K562 (cell line): ENCODE results near the gene SKA3. TPM values are rescaled to one million over a fixed set of nuclear protein-coding genes. Genes with fewer than 3 reads are reported as not detected.

Source experiments
- CC2D1A ChIP-seq: fragments of 450-650 bp; IDR thresholded peaks from 2 replicates; pipeline ENCODE4 v1.6.1; 2017; ENCODE audit warnings: mild to moderate bottlenecking
- CEBPB ChIP-seq: fragments of 450-650 bp; IDR thresholded peaks from 2 replicates; pipeline ENCODE4 v1.6.1; 2016; ENCODE audit warnings: missing genetic modification characterization, missing compliant biosample characterization
- CGGBP1 ChIP-seq: fragments of 250-450 bp; sonication (Bioruptor Pico); IDR thresholded peaks from 2 replicates; pipeline ENCODE4 v1.9.0; 2021; ENCODE audit warnings: mild to moderate bottlenecking
- CHAMP1 ChIP-seq: fragments of 450-650 bp; IDR thresholded peaks from 2 replicates; pipeline ENCODE4 v1.6.1; 2016; ENCODE audit warnings: mild to moderate bottlenecking
- DNMT1 ChIP-seq: fragments of 450-650 bp; IDR thresholded peaks from 2 replicates; pipeline ENCODE4 v1.6.1; 2016; ENCODE audit warnings: antibody characterized with exemption, mild to moderate bottlenecking
- E2F3 ChIP-seq: fragments of 250-450 bp; sonication (Bioruptor Pico); IDR thresholded peaks from 2 replicates; pipeline ENCODE4 v1.4.0; 2020; ENCODE audit warnings: mild to moderate bottlenecking
- HLTF ChIP-seq: fragments of 450-650 bp; IDR thresholded peaks from 2 replicates; pipeline ENCODE4 v1.6.1; 2016
- POU5F1 ChIP-seq: fragments of 150-350 bp; IDR thresholded peaks from 2 replicates; pipeline ENCODE4 v1.6.1; 2014; ENCODE audit warnings: borderline replicate concordance, low read length, low read depth, mild to moderate bottlenecking; ENCODE audit not compliant: partially characterized antibody
- RAD51 ChIP-seq: fragments of 450-650 bp; IDR thresholded peaks from 2 replicates; pipeline ENCODE4 v1.7.1; 2016; ENCODE audit warnings: low read depth, mild to moderate bottlenecking, borderline replicate concordance
- SIN3A ChIP-seq, 2 experiments: fragments of 150-350 bp in 1 of 2; IDR thresholded peaks; 2 replicates each; pipeline ENCODE4 v1.6.1; 2011 to 2016; ENCODE audit warnings: borderline replicate concordance in 2 of 2, low read depth in 2 of 2, low read length in 2 of 2, mild to moderate bottlenecking in 2 of 2, moderate library complexity in 2 of 2; ENCODE audit not compliant: control insufficient read depth in 1 of 2
- SOX6 ChIP-seq: fragments of 450-650 bp; IDR thresholded peaks from 2 replicates; pipeline ENCODE4 v1.6.1; 2014; ENCODE audit warnings: mild to moderate bottlenecking
- ZBTB17 ChIP-seq: fragments of 450-650 bp; formaldehyde crosslinking; IDR thresholded peaks from 2 replicates; pipeline ENCODE4 v1.4.0; 2020; ENCODE audit warnings: mild to moderate bottlenecking
- ZBTB2 ChIP-seq: fragments of 450-650 bp; IDR thresholded peaks from 2 replicates; pipeline ENCODE4 v1.6.1; 2016; ENCODE audit warnings: antibody characterized with exemption
- ZBTB43 ChIP-seq: sonication (generic); formaldehyde crosslinking; IDR thresholded peaks from 2 replicates; pipeline ENCODE4 v1.8.0; 2023; ENCODE audit warnings: mild to moderate bottlenecking, missing genetic modification reagents
- ZEB2 ChIP-seq: fragments of 450-650 bp; IDR thresholded peaks from 2 replicates; pipeline ENCODE4 v1.6.1; 2016
- ZNF140 ChIP-seq: fragments of 250-450 bp; sonication (Bioruptor Pico); IDR thresholded peaks from 2 replicates; pipeline ENCODE4 v1.8.0; 2021; ENCODE audit warnings: moderate library complexity, mild to moderate bottlenecking, inconsistent platforms
- ZNF143 ChIP-seq: sonication (generic); formaldehyde crosslinking; IDR thresholded peaks from 2 replicates; pipeline ENCODE4 v1.9.0; 2022; ENCODE audit warnings: mild to moderate bottlenecking, missing genetic modification reagents
- ZNF175 ChIP-seq: fragments of 200-800 bp; sonication (Bioruptor generic); IDR thresholded peaks from 2 replicates; pipeline ENCODE4 v1.6.1; 2016; ENCODE audit warnings: low read depth, mild to moderate bottlenecking, missing genetic modification characterization, missing compliant biosample characterization
- ZNF239 ChIP-seq: fragments of 250-450 bp; sonication (Bioruptor Pico); IDR thresholded peaks from 2 replicates; pipeline ENCODE4 v1.4.0; 2020; ENCODE audit warnings: mild to moderate bottlenecking
- ZNF592 ChIP-seq: fragments of 450-650 bp; IDR thresholded peaks from 2 replicates; pipeline ENCODE4 v1.6.1; 2017; ENCODE audit warnings: antibody characterized with exemption, mild to moderate bottlenecking
- polyA plus RNA-seq, 8 experiments: library from polyadenylated mRNA; depleted of rRNA in 4 of 8; stranded (reverse) in 5 of 8; unstranded in 3 of 8; fragments of >200 nt; fragmentation: Nextera tagmentation in 2 of 8; fragmentation: Illumina TruSeq in 1 of 8; extraction: Ambion mirVana in 2 of 8; extraction: Trizol in 1 of 8; gene quantifications; 2 replicates each; pipeline versions ENCODE4 v1.2.1 to v1.2.3, GENCODE V29; 2011 to 2014; ENCODE audit warnings: inconsistent platforms in 1 of 8, missing spikeins in 1 of 8
- total RNA-seq, 7 experiments: library from RNA; depleted of rRNA in 6 of 7; stranded (reverse); fragments of >200 nt in 6 of 7; fragmentation: Illumina TruSeq in 2 of 7; extraction: Trizol in 2 of 7; gene quantifications; 2 replicates each; pipeline versions ENCODE4 v1.2.1 to v1.2.3, GENCODE V29; 2011 to 2021; ENCODE audit warnings: low replicate concordance in 1 of 7

Gene SKA3
- total and polyA plus RNA-seq, 9 of the 15 experiments (the other 6 are each of a cell fraction or from before 2014, with no cell fraction given), result 17.0 to 53.3 (median 29.9) TPM

- TF ChIP-seq CHAMP1 (no peak), ZBTB2 (no peak), ZBTB43 (CRISPR knock-in tag) (no peak), ZNF143 (CRISPR knock-in tag) (no peak), HLTF (no peak), DNMT1 (no peak), ZNF175 (CRISPR knock-in tag) (peak; percentile 32; the same call in 1 of the 2 replicates), SOX6 (no peak), ZNF239 (CRISPR knock-in tag) (no peak), CEBPB (no peak), CGGBP1 (CRISPR knock-in tag) (no peak), ZBTB17 (CRISPR knock-in tag) (no peak), RAD51 (no peak), ZNF140 (no peak), E2F3 (CRISPR knock-in tag) (no peak), CC2D1A (no peak), ZNF592 (no peak), SIN3A (IDR thresholded peaks at IDR 0.05; ENCODE audit: borderline replicate concordance in 2 of 2, control insufficient read depth in 1 of 2, low read depth in 2 of 2, low read length in 2 of 2) (no peak), ZEB2 (no peak), POU5F1 (no peak)
These were observed 56.2 kb downstream of the SKA3 start (continued) for GRCh38 chr13:21120191-21120590.
